HG02943 (cell line): ENCODE data around the gene FAM186B.

Source experiments
- ATAC-seq: cut with Tn5 transposase; IDR thresholded peaks from one replicate; pipeline ENCODE4 v1.9.1; 2021; ENCODE audit warnings: mild to moderate bottlenecking, low read depth, moderate library complexity; ENCODE audit not compliant: unreplicated experiment

Gene FAM186B

GRCh38 chr12:49577589-49578315, 27.7 kb downstream of the FAM186B start:
- ATAC-seq = no peak

- ATAC-seq = no peak
Measured at GRCh38 chr12:49568442-49569162, 36.8 kb downstream of the FAM186B start.

GRCh38 chr12:49567611-49568441, 37.6 kb downstream of the FAM186B start, which contains the start of gene MCRS1:
MCRS1 (minus strand) TSS chr12:49568142; CDS start chr12:49566731, 1,411 bp downstream.
- ATAC-seq = peak; percentile 84

- ATAC-seq = no peak
Measured at GRCh38 chr12:49567302-49567610, 38.2 kb downstream of the FAM186B start.

GRCh38 chr12:49566361-49566760, 39.1 kb downstream of the FAM186B start:
- no peak for ATAC-seq

GRCh38 chr12:49565406-49566265, 39.8 kb downstream of the FAM186B start:
- ATAC-seq = no peak

- no peak for ATAC-seq
Measured at GRCh38 chr12:49564686-49565405, 40.6 kb downstream of the FAM186B start.

- no peak for ATAC-seq
Measured at GRCh38 chr12:49563951-49564685, 41.3 kb downstream of the FAM186B start.

- ATAC-seq = no peak
Measured at GRCh38 chr12:49562831-49563230, 42.6 kb downstream of the FAM186B start.

- ATAC-seq = no peak
Measured at GRCh38 chr12:49562233-49562632, 43.2 kb downstream of the FAM186B start.

GRCh38 chr12:49560695-49561094, 44.7 kb downstream of the FAM186B start:
- no peak for ATAC-seq

GRCh38 chr12:49559011-49559675, 46.3 kb downstream of the FAM186B start:
- ATAC-seq = no peak

GRCh38 chr12:49558526-49558925, 46.9 kb downstream of the FAM186B start:
- no peak for ATAC-seq

- ATAC-seq = no peak
Measured at GRCh38 chr12:49557917-49558215, 47.6 kb downstream of the FAM186B start.

GRCh38 chr12:49557187-49557916, 48.1 kb downstream of the FAM186B start:
- no peak for ATAC-seq

GRCh38 chr12:49556391-49557186, 48.9 kb downstream of the FAM186B start:
- no peak for ATAC-seq
